ENCODE results near the gene DNAJC13. TPM values are rescaled to one million over a fixed set of nuclear protein-coding genes. Genes with fewer than 3 reads are reported as not detected.

The DNAJC13 gene
- total and polyA plus RNA-seq, 7 donors = 9.0 to 55.9 (median 33.2) TPM

DNA sequence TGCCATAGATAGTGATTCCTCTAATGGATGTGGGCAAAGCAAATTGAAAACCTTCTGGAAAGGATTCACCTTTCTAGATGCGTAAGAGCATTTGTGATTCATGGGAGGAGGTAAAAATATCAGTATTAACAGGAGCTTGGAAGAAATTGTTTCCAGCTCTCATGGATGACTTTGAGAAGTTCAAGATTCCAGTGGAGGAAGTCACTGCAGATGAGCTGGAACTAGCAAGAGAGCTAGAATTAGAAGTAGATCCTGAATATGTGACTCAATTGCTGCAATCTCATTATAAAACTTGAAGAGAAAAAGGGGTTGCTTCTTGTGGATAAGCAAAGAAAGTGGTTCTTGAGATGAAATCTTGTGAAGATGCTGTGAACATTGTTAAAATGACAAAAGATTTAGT, 91.8 kb downstream of the DNAJC13 start:
- peaks cover 0 to 91% (median 26%) of the 10 kb centered on the region in 4 donors for H3K36me3 ChIP-seq
- no peak overlapping the region for H3K27ac ChIP-seq
- intact Hi-C loops (cut with DNase I) = no loop called here
- no peaks in the 10 kb centered on the region for H3K4me1 ChIP-seq
- TF ChIP-seq EP300 (IDR thresholded peaks at IDR 0.05) (no peak), POLR2A (IDR thresholded peaks at IDR 0.05) (no peak), POLR2AphosphoS5 (IDR thresholded peaks at IDR 0.05) (no peak), CTCF (IDR thresholded peaks at IDR 0.05) (no peak)
- no peak overlapping the region for H3K4me3 ChIP-seq
- H3K27me3 ChIP-seq = no peaks in the 10 kb centered on the region
- H3K9me3 ChIP-seq = no peaks in the 10 kb centered on the region
- no peak for DNase-seq
- WGBS, 2 donors = 98 to 99% methylated on average over 1 of the region's 1 CpG

DNA sequence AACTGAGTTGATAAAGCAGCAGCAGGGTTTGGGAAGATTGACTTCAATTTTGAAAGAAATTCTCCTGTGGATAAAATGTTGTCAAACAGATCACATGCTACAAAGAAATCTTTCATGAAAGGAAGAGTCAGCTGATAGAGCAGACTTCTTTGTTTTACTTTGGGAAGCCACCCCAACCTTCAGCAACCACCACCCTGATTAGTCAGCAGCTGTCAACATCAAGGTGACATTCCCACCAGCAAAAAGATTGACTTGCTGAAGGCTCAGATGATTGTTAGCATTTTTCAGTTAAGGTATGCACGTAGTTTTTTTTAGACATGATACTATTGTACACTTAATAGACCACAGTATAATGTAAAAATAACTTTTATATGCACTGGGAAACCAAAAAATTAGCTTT, 92.2 kb downstream of the DNAJC13 start:
- H3K36me3 ChIP-seq = peaks cover 0 to 91% (median 26%) of the 10 kb centered on the region in 4 donors
- TF ChIP-seq POLR2A (IDR thresholded peaks at IDR 0.05) = no peak
- no peak for TF ChIP-seq CTCF (IDR thresholded peaks at IDR 0.05)
- no peak for TF ChIP-seq POLR2AphosphoS5 (IDR thresholded peaks at IDR 0.05)
- no peak for TF ChIP-seq EP300 (IDR thresholded peaks at IDR 0.05)
- no peak overlapping the region for H3K4me3 ChIP-seq

GRCh38 chr3:132513057-132513456, 95.8 kb downstream of the DNAJC13 start:
- no peaks in the 10 kb centered on the region for H3K4me1 ChIP-seq
- DNase-seq = no peak
- H3K36me3 ChIP-seq = peaks cover 0 to 98% (median 29%) of the 10 kb centered on the region in 4 donors
- TF ChIP-seq CTCF (IDR thresholded peaks at IDR 0.05) (no peak), POLR2AphosphoS5 (IDR thresholded peaks at IDR 0.05) (no peak), EP300 (IDR thresholded peaks at IDR 0.05) (no peak), POLR2A (IDR thresholded peaks at IDR 0.05) (no peak)
- no peaks in the 10 kb centered on the region for H3K9me3 ChIP-seq
- intact Hi-C loops (cut with DNase I) = loop anchor here (10.0 kb wide), 1 partner anchor 182 kb away; no protein-coding TSS in a partner anchor
- H3K4me3 ChIP-seq = no peak overlapping the region
- 95 to 98% methylated on average over 5 of the region's 5 CpGs for WGBS, 2 donors
- no peak overlapping the region for H3K27ac ChIP-seq
- H3K27me3 ChIP-seq = no peaks in the 10 kb centered on the region

More for the DNA sequence above, 92.2 kb downstream of the DNAJC13 start:
- no peaks in the 10 kb centered on the region for H3K27me3 ChIP-seq
- H3K9me3 ChIP-seq = no peaks in the 10 kb centered on the region
- intact Hi-C loops (cut with DNase I) = no loop called here
- no peak overlapping the region for H3K27ac ChIP-seq
- no peaks in the 10 kb centered on the region for H3K4me1 ChIP-seq
- DNase-seq = no peak
- WGBS, 2 donors = 95 to 97% methylated on average over 1 of the region's 1 CpG

GRCh38 chr3:132517311-132517710, 100.0 kb downstream of the DNAJC13 start:
- TF ChIP-seq EP300 (IDR thresholded peaks at IDR 0.05) (no peak), POLR2AphosphoS5 (IDR thresholded peaks at IDR 0.05) (no peak), CTCF (IDR thresholded peaks at IDR 0.05) (no peak), POLR2A (IDR thresholded peaks at IDR 0.05) (no peak)

GRCh38 chr3:132519914-132520313, 102.6 kb downstream of the DNAJC13 start:
- intact Hi-C loops (cut with DNase I) = loop anchor here (10.0 kb wide), 1 partner anchor 175 kb away; no protein-coding TSS in a partner anchor
- H3K27ac ChIP-seq = no peak overlapping the region
- H3K27me3 ChIP-seq = no peaks in the 10 kb centered on the region
- WGBS, 2 donors = 88 to 94% methylated on average over 5 of the region's 5 CpGs
- no peaks in the 10 kb centered on the region for H3K4me1 ChIP-seq
- no peak for DNase-seq
- H3K4me3 ChIP-seq = no peak overlapping the region
- no peak for TF ChIP-seq POLR2A (IDR thresholded peaks at IDR 0.05)
- no peak for TF ChIP-seq POLR2AphosphoS5 (IDR thresholded peaks at IDR 0.05)
- no peak for TF ChIP-seq EP300 (IDR thresholded peaks at IDR 0.05)
- TF ChIP-seq CTCF (IDR thresholded peaks at IDR 0.05) = no peak
- peaks cover 0 to 94% (median 31%) of the 10 kb centered on the region in 4 donors for H3K36me3 ChIP-seq
- no peaks in the 10 kb centered on the region for H3K9me3 ChIP-seq

More at GRCh38 chr3:132517311-132517710, 100.0 kb downstream of the DNAJC13 start:
- Histone ChIP-seq H3K27ac (no peak overlapping the region), H3K36me3 (peaks cover 0 to 96% (median 26%) of the 10 kb centered on the region in 4 donors), H3K9me3 (no peaks in the 10 kb centered on the region), H3K27me3 (no peaks in the 10 kb centered on the region), H3K4me1 (no peaks in the 10 kb centered on the region), H3K4me3 (no peak overlapping the region)
- WGBS, 2 donors = 95 to 97% methylated on average over 2 of the region's 2 CpGs
- DNase-seq = no peak
- intact Hi-C loops (cut with DNase I) = loop anchor here (10.0 kb wide), 1 partner anchor 177 kb away; no protein-coding TSS in a partner anchor

Data from sigmoid colon (tissue), 7 donors.